ENCODE results near the gene TNFAIP6. TPM values are rescaled to one million over a fixed set of nuclear protein-coding genes. Genes with fewer than 3 reads are reported as not detected.
"Not testable (repeated sequence)": the region's sequence is repeated elsewhere in the genome, so short reads cannot be mapped to it uniquely, and the experiment has no call there.

The TNFAIP6 gene
- total and polyA plus RNA-seq, 4 donors, result 0.75 to 5.2 (median 3.3) TPM

DNA sequence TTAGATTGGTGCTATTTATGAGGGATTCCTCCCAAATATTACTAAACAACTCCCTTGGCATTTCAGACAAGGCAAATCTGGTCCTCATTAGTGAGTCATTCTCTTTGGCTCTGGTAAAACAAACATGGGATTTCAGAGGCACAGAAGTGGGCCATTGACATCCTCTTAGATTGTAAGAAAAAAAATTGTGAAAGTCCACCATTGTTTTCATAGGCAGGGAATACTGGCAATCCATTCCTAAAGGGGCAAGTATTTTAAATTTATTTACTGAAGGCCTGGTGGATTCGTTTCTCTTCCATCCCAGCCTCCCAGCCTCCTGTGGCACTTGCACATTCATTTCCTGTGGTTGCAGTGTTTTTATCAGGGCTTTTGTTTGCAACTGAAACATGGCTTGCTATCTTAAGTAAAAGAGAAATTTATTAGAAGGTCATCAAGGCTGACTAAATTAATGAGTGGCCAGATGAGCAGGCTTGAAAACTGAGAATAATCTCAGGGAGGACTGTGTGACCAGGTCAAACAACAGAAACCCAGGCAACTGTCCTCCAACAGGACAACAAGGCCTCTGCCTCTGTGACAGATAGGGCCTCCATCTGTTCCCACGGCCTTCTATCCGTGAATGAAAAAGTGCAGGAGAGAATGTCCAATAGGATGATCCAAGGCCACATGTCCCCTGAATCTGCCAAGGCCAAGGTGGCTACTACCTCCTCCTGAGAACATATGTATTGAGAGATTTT is 23.1 kb upstream of the TNFAIP6 start:
- H3K27ac ChIP-seq (ENCODE audit: low read depth in 1 of 2, low read length in 2 of 2), result no peak overlapping the region

DNA sequence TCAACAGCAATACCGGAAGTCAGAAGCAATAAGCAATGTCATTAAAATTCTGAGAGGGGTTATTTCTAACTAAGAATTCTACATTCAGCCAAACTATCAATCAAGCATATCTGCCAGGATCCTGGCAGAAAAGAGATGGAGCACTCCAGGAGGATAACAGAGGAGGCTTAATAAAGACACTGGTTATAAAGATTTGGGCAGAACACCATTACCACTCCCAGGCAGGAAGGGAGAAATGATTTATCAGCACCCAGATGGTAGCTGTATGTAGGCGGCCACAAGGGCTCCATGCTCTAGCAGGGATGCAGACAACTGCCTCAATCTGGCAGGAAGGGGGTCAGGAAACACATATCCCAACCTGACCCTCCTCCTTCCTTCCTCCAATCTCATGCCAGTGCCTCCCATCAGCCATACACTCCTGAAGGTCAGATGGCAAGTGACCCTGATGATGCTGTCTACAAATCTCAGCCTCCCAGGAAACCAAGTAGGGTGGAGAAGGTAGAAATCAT is 20.5 kb upstream of the TNFAIP6 start:
- Histone ChIP-seq H3K36me3 (ENCODE audit: control insufficient read depth in 1 of 2, insufficient read depth in 2 of 2, low read length in 1 of 2) (no peaks in the 10 kb centered on the region), H3K4me3 (ENCODE audit: low read length in 2 of 2) (no peak overlapping the region), H3K27ac (ENCODE audit: low read depth in 1 of 2, low read length in 2 of 2) (no peak overlapping the region), H3K4me1 (ENCODE audit: control insufficient read depth in 1 of 2, insufficient read depth in 2 of 2, low read length in 2 of 2) (peaks cover 0 to 2% of the 10 kb centered on the region in 2 donors), H3K9me3 (ENCODE audit: control insufficient read depth, low read length) (no peaks in the 10 kb centered on the region), H3K27me3 (ENCODE audit: control insufficient read depth in 1 of 2, insufficient read depth in 2 of 2, low read length in 1 of 2) (no peaks in the 10 kb centered on the region)
- WGBS, 2 donors, result 70 to 83% methylated on average over 2 of the region's 2 CpGs
- ATAC-seq (ENCODE audit: low FRiP score) (no peak), DNase-seq (no peak)
- intact Hi-C loops (cut with DNase I), result no loop called here

More for the DNA sequence above, 23.1 kb upstream of the TNFAIP6 start:
- Histone ChIP-seq H3K27me3 (ENCODE audit: control insufficient read depth in 1 of 2, insufficient read depth in 2 of 2, low read length in 1 of 2) (no peaks in the 10 kb centered on the region), H3K9me3 (ENCODE audit: control insufficient read depth, low read length) (no peaks in the 10 kb centered on the region), H3K4me3 (ENCODE audit: low read length in 2 of 2) (no peak overlapping the region), H3K36me3 (ENCODE audit: control insufficient read depth in 1 of 2, insufficient read depth in 2 of 2, low read length in 1 of 2) (no peaks in the 10 kb centered on the region), H3K4me1 (ENCODE audit: control insufficient read depth in 1 of 2, insufficient read depth in 2 of 2, low read length in 2 of 2) (peaks cover 0 to 2% of the 10 kb centered on the region in 2 donors)
- DNase-seq (no peak), ATAC-seq (ENCODE audit: low FRiP score) (peak; percentile 74)
- WGBS, 2 donors, result 44% methylated on average over 3 of the region's 3 CpGs
- intact Hi-C loops (cut with DNase I), result no loop called here

GRCh38 chr2:151337643-151338042 is 19.7 kb upstream of the TNFAIP6 start:
- intact Hi-C loops (cut with DNase I), result no loop called here
- Histone ChIP-seq H3K36me3 (ENCODE audit: control insufficient read depth in 1 of 2, insufficient read depth in 2 of 2, low read length in 1 of 2) (no peaks in the 10 kb centered on the region), H3K27ac (ENCODE audit: low read depth in 1 of 2, low read length in 2 of 2) (no peak overlapping the region), H3K4me3 (ENCODE audit: low read length in 2 of 2) (no peak overlapping the region), H3K9me3 (ENCODE audit: control insufficient read depth, low read length) (no peaks in the 10 kb centered on the region), H3K27me3 (ENCODE audit: control insufficient read depth in 1 of 2, insufficient read depth in 2 of 2, low read length in 1 of 2) (no peaks in the 10 kb centered on the region), H3K4me1 (ENCODE audit: control insufficient read depth in 1 of 2, insufficient read depth in 2 of 2, low read length in 2 of 2) (peaks cover 0 to 2% of the 10 kb centered on the region in 2 donors)
- DNase-seq (no peak), ATAC-seq (ENCODE audit: low FRiP score) (peak; percentile 50)
- 63 to 76% methylated on average over 1 of the region's 1 CpG for WGBS, 2 donors

GRCh38 chr2:151338115-151338514 is 19.3 kb upstream of the TNFAIP6 start:
- H3K4me1 ChIP-seq (ENCODE audit: control insufficient read depth in 1 of 2, insufficient read depth in 2 of 2, low read length in 2 of 2), result peaks cover 0 to 2% of the 10 kb centered on the region in 2 donors
- no peak overlapping the region for H3K27ac ChIP-seq (ENCODE audit: low read depth in 1 of 2, low read length in 2 of 2)
- ATAC-seq (ENCODE audit: low FRiP score) (no peak), DNase-seq (no peak)
- no peak overlapping the region for H3K4me3 ChIP-seq (ENCODE audit: low read length in 2 of 2)
- H3K9me3 ChIP-seq (ENCODE audit: control insufficient read depth, low read length), result no peaks in the 10 kb centered on the region
- intact Hi-C loops (cut with DNase I), result no loop called here
- no peaks in the 10 kb centered on the region for H3K36me3 ChIP-seq (ENCODE audit: control insufficient read depth in 1 of 2, insufficient read depth in 2 of 2, low read length in 1 of 2)
- H3K27me3 ChIP-seq (ENCODE audit: control insufficient read depth in 1 of 2, insufficient read depth in 2 of 2, low read length in 1 of 2), result no peaks in the 10 kb centered on the region
- 90 to 92% methylated on average over 3 of the region's 3 CpGs for WGBS, 2 donors

DNA sequence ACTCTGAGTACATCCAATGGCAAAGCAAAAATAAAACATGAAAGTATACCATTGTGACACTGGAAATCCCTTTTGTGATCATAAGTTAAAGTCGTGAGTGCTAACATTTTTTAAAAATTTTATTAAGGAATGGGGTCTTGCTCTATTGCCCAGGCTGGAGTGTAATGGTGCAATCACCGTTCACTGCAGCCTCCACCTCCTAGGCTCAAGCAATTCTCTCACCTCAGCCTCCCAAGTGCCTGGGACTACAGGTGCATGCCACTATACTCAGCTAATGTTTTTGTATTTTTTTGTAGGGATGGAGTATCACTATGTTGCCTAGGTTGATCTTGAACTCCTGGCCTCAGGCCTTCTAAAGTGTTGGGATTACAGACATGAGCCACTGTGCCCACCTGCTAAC is 14.3 kb upstream of the TNFAIP6 start:
- H3K36me3 ChIP-seq (ENCODE audit: control insufficient read depth in 1 of 2, insufficient read depth in 2 of 2, low read length in 1 of 2), result no peaks in the 10 kb centered on the region
- H3K27me3 ChIP-seq (ENCODE audit: control insufficient read depth in 1 of 2, insufficient read depth in 2 of 2, low read length in 1 of 2), result no peaks in the 10 kb centered on the region
- no peak overlapping the region for H3K4me3 ChIP-seq (ENCODE audit: low read length in 2 of 2)
- H3K9me3 ChIP-seq (ENCODE audit: control insufficient read depth, low read length), result no peaks in the 10 kb centered on the region
- ATAC-seq (ENCODE audit: low FRiP score) (no peak), DNase-seq (no peak)
- 89 to 93% methylated on average over 2 of the region's 2 CpGs for WGBS, 2 donors
- no peak overlapping the region for H3K27ac ChIP-seq (ENCODE audit: low read depth in 1 of 2, low read length in 2 of 2)
- intact Hi-C loops (cut with DNase I), result no loop called here
- no peaks in the 10 kb centered on the region for H3K4me1 ChIP-seq (ENCODE audit: control insufficient read depth in 1 of 2, insufficient read depth in 2 of 2, low read length in 2 of 2)

- DNase-seq; ATAC-seq (ENCODE audit: low FRiP score); intact Hi-C loops (cut with DNase I); H3K4me3 ChIP-seq (ENCODE audit: low read length in 2 of 2); H3K27ac ChIP-seq (ENCODE audit: low read depth in 1 of 2, low read length in 2 of 2); H3K4me1 ChIP-seq (ENCODE audit: control insufficient read depth in 1 of 2, insufficient read depth in 2 of 2, low read length in 2 of 2); H3K9me3 ChIP-seq (ENCODE audit: control insufficient read depth, low read length); H3K36me3 ChIP-seq (ENCODE audit: control insufficient read depth in 1 of 2, insufficient read depth in 2 of 2, low read length in 1 of 2); H3K27me3 ChIP-seq (ENCODE audit: control insufficient read depth in 1 of 2, insufficient read depth in 2 of 2, low read length in 1 of 2): not testable (repeated sequence)
- 92 to 93% methylated on average over 4 of the region's 4 CpGs for WGBS, 2 donors
These were observed 13.2 kb upstream of the TNFAIP6 start for GRCh38 chr2:151344191-151344590.

GRCh38 chr2:151344906-151345305 is 12.5 kb upstream of the TNFAIP6 start:
- no peak for ATAC-seq (ENCODE audit: low FRiP score)
- intact Hi-C loops (cut with DNase I), result no loop called here

DNA sequence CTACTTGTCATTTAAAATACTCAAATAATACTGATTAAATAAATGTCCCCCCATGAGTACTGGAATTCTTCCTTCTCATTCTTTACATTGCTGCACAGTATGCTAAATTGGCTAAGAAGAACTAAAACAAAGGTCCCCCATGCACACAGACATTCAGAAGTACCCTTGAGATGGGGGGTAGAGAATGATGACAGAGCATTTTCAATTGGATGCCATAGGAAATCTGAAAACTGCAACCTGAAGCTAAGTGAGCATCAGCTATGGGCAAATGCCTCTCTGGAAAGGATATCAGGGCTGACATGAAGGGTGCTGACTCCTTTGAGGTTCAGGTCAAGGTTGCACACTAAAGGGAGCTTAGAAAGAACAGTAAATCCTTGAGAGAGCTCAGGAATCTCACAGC is 10.1 kb upstream of the TNFAIP6 start:
- H3K4me1 ChIP-seq (ENCODE audit: control insufficient read depth in 1 of 2, insufficient read depth in 2 of 2, low read length in 2 of 2), result no peaks in the 10 kb centered on the region
- no peak for ATAC-seq (ENCODE audit: low FRiP score)
- no peak overlapping the region for H3K4me3 ChIP-seq (ENCODE audit: low read length in 2 of 2)
- H3K9me3 ChIP-seq (ENCODE audit: control insufficient read depth, low read length), result no peaks in the 10 kb centered on the region
- intact Hi-C loops (cut with DNase I), result no loop called here
- H3K27me3 ChIP-seq (ENCODE audit: control insufficient read depth in 1 of 2, insufficient read depth in 2 of 2, low read length in 1 of 2), result no peaks in the 10 kb centered on the region
- DNase-seq, result no peak
- H3K27ac ChIP-seq (ENCODE audit: low read depth in 1 of 2, low read length in 2 of 2), result no peak overlapping the region
- no peaks in the 10 kb centered on the region for H3K36me3 ChIP-seq (ENCODE audit: control insufficient read depth in 1 of 2, insufficient read depth in 2 of 2, low read length in 1 of 2)

More at GRCh38 chr2:151344906-151345305, 12.5 kb upstream of the TNFAIP6 start:
- Histone ChIP-seq H3K36me3 (ENCODE audit: control insufficient read depth in 1 of 2, insufficient read depth in 2 of 2, low read length in 1 of 2) (no peaks in the 10 kb centered on the region), H3K27me3 (ENCODE audit: control insufficient read depth in 1 of 2, insufficient read depth in 2 of 2, low read length in 1 of 2) (no peaks in the 10 kb centered on the region), H3K4me1 (ENCODE audit: control insufficient read depth in 1 of 2, insufficient read depth in 2 of 2, low read length in 2 of 2) (no peaks in the 10 kb centered on the region), H3K9me3 (ENCODE audit: control insufficient read depth, low read length) (no peaks in the 10 kb centered on the region), H3K4me3 (ENCODE audit: low read length in 2 of 2) (no peak overlapping the region), H3K27ac (ENCODE audit: low read depth in 1 of 2, low read length in 2 of 2) (no peak overlapping the region)
- no peak for DNase-seq
- WGBS, 2 donors, result 88 to 91% methylated on average over 2 of the region's 2 CpGs

GRCh38 chr2:151347906-151348305 is 9.5 kb upstream of the TNFAIP6 start:
- DNase-seq (no peak), ATAC-seq (ENCODE audit: low FRiP score) (no peak)
- H3K9me3 ChIP-seq (ENCODE audit: control insufficient read depth, low read length), result no peaks in the 10 kb centered on the region
- H3K4me3 ChIP-seq (ENCODE audit: low read length in 2 of 2), result no peak overlapping the region
- H3K27me3 ChIP-seq (ENCODE audit: control insufficient read depth in 1 of 2, insufficient read depth in 2 of 2, low read length in 1 of 2), result no peaks in the 10 kb centered on the region
- no peaks in the 10 kb centered on the region for H3K36me3 ChIP-seq (ENCODE audit: control insufficient read depth in 1 of 2, insufficient read depth in 2 of 2, low read length in 1 of 2)
- WGBS, 2 donors, result 69 to 79% methylated on average over 5 of the region's 5 CpGs
- no peak overlapping the region for H3K27ac ChIP-seq (ENCODE audit: low read depth in 1 of 2, low read length in 2 of 2)
- intact Hi-C loops (cut with DNase I), result no loop called here
- H3K4me1 ChIP-seq (ENCODE audit: control insufficient read depth in 1 of 2, insufficient read depth in 2 of 2, low read length in 2 of 2), result no peaks in the 10 kb centered on the region
